Endothelial cell of umbilical vein (primary cell): Measurements from ENCODE around the gene ITPR1.

ENCODE experiments used
- CTCF ChIP-seq, 2 donors: IDR thresholded peaks; 1 replicate in 1 of 2; 2 replicates in 1 of 2; pipeline ENCODE4 v1.5.1; 2011; ENCODE audit warnings: low read length in 2 of 2, mild to moderate bottlenecking in 2 of 2, moderate library complexity in 2 of 2, control low read depth in 1 of 2, inconsistent platforms in 1 of 2, low read depth in 1 of 2; ENCODE audit not compliant: insufficient read depth in 1 of 2; ENCODE audit errors: extremely low read depth in 1 of 2
- GATA2 ChIP-seq: IDR thresholded peaks from 2 replicates; pipeline ENCODE4 v1.7.0; 2011; ENCODE audit warnings: low read depth, mild to moderate bottlenecking, moderate library complexity, mixed read lengths, low read length; ENCODE audit not compliant: insufficient read length, insufficient read depth
- POLR2A ChIP-seq: IDR thresholded peaks from 2 replicates; pipeline ENCODE4 v1.6.1; 2012; ENCODE audit warnings: low read depth, mild to moderate bottlenecking, control low read depth, low read length
- POLR2AphosphoS5 ChIP-seq: IDR thresholded peaks from 2 replicates; pipeline ENCODE4 v1.6.1; 2012; ENCODE audit warnings: low read depth, mild to moderate bottlenecking, control low read depth, low read length, moderate library complexity; ENCODE audit not compliant: insufficient read depth

GRCh38 chr3:4461468-4462090 is 31.6 kb upstream of the ITPR1 start:
- TF ChIP-seq GATA2 = no peak
- no peak for TF ChIP-seq CTCF (IDR thresholded peaks at IDR 0.05; ENCODE audit: extremely low read depth in 1 of 2, insufficient read depth in 1 of 2, low read depth in 1 of 2, low read length in 2 of 2)
- no peak for TF ChIP-seq POLR2A
- no peak for TF ChIP-seq POLR2AphosphoS5
